ENCODE measurements around the gene C4BPB. TPM values are rescaled to one million over a fixed set of nuclear protein-coding genes. Genes with fewer than 3 reads are reported as not detected.
"Not testable (repeated sequence)": the region's sequence is repeated elsewhere in the genome, so short reads cannot be mapped to it uniquely, and the experiment has no call there.

The C4BPB gene, protein sequence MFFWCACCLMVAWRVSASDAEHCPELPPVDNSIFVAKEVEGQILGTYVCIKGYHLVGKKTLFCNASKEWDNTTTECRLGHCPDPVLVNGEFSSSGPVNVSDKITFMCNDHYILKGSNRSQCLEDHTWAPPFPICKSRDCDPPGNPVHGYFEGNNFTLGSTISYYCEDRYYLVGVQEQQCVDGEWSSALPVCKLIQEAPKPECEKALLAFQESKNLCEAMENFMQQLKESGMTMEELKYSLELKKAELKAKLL
- 0.29 TPM in 1 of 2 replicates, not detected in the other for total RNA-seq (2014; rRNA removed; shearing (Covaris generic))

DNA sequence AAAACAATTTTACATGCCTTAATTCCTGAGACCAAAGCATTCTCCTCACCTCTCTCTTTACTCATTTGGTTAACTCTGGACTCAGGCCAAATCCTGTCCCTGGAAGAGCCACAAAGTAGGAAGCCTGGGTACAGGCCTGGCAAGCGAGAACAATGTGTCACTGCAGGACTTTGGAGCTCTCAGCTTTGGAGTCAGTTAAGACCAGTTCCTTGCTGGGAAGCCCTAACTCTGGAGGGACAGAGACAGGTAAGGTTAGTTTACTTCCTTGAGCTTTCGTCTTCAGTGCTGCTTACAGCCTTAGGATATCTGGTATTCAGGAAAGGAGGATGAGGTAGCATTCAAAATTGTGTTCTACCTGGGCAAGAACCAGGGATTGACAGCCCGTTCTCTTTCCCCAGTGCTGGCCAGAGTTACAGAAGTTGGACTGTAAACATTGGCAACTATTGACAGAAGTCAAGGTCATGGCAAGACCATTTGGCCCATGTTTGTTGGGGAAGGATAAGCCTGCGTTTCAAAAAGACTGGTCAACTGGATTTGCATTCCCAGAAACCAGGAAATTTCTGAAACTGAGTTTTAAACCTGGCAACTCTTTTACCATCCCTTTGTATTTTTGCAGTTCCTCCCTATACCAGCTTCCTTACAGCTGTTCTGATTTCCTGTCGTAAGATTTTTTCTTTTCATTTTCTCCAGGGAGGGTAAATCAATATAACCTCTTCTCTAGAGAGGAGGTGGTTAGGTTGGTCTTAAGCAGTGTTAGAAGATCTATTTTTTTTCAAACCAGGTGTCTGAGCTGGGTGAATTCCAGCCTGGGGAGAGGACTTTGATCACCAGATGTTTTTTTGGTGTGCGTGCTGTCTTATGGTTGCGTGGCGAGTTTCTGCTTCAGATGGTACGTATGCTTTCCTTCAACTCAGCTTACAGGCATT is at the start of gene C4BPB:
Gene C4BPB (plus strand): TSS at position 160 of the 926 bp plus-strand sequence. CDS start 672 bp downstream, at position 832.
- peak; percentile 40 for DNase-seq (ENCODE audit: low read depth)

DNA sequence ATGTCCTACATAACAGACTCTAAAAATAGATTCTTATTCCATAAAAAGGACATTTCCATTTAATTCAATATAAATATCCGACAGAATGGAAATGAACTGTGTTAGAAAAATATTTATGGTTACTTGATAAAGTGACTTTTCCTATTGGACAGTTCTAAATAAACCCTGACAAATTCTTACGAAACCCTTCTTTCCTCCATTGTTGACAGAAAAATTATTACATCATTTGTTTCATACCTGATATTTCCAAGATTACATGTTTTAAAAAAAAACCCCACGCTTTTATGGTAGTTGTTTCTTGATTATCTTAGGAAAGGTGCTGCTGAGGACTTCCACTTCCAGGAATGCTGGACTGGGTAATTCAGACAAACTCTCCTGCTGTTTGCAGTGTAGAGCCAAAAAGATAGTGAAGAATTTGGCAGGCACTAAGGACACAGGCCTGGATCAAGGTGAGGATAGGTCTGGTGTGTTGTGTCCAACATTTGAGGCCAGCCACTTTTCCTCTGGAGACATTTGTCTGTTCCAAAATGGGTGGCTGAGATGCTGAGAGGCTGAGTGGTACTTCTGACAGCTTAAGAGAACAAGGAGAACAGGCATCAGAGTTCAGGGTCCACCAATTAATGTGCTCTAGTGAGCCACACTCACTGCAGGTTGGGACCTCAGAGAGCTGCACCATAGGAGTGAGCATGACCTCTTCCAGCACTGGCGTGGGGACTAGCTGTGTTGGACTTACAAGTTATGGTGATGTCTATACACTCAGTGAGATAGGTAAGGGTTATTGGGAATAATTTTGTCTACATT is 49.1 kb upstream of the C4BPB start:
- no peak for DNase-seq (ENCODE audit: low read depth)

DNA sequence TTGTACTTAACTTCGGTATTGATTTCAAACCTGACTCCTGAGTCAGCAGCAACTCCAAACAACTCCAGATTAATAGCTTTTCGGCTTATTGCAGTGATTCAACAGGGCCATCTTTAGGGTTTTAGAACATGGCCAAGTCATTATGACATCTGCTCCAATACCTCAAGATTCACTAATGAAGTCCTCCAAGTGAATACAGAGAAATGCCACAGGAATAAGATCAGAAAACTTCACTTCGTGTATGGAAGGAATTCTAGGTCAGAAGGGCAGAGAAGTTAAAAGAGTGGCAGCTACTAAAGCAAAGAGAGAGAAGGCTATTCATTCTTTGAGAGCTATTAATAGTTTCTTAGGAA is 48.5 kb upstream of the C4BPB start:
- DNase-seq (ENCODE audit: low read depth): no peak

DNA sequence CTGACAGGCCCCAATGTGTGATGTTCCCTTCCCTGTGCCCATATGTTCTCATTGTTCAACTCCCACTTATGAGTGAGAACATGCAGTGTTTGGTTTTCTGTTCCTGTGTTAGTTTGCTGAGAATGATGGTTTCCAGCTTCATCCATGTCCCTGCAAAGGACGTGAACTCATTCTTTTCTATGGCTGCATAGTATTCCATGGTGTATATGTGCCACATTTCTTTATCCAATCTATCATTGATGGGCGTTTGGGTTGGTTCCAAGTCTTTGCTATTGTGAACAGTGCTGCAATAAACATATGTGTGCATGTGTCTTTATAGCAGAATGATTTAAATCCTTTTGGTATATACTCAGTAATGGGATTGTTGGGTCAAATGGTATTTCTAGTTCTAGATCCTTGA is 47.3 kb upstream of the C4BPB start:
- DNase-seq (ENCODE audit: low read depth): not testable (repeated sequence)

DNA sequence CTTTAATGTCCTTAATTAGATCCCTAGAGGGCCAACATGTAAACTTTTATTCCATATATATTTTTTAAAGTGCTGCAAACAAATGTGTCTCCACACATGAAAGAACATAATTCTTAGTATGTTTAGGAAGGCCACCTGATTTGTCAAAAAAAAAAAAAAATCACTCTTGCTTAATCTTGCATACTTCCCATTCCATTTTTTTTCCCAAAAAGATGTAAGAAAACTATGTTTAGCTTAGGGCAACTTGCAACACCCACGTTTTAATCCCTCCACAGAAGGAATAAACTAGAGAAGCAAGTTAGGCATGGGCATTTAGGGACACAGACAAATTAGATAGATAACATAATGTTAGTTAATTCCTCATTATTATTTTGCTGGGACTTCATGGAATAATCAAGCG is 43.2 kb upstream of the C4BPB start:
- DNase-seq (ENCODE audit: low read depth): no peak

DNA sequence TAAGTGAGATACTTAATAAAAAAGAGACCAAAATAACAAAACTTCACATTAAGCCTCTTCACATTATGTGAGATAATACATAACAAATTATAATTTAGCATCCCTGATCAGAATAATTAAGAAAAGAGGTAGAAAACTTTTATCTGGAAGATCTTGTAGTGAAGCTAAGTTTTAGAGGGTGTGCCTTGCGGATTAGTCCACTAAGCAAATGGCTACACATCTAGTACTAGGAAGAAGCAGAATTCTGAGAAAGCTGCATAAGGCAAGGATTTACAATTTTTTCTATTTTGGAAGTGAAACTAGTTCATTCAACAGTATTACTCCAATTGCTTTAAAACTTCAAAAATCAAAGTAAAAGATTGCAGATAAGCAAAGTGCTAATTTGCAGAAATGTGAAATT is 41.2 kb upstream of the C4BPB start:
- no peak for DNase-seq (ENCODE audit: low read depth)

DNA sequence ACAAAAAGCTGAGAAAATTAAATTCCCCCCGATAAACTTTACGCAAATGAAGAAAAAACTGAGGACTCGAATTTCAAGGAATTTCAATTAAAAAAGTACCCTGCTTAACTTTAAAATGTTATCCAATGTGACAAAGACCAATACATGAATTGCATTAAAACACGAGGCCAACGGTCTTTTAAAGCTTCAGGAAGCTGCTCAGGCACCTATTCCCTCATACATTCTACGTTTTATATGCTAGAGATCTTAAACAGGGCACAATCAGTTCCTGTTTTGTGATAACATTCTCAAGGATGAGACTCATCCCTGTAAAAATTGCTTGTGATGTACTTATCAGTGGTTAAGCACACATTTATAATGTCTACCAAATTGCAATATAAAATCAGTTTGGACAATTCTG is 40.6 kb upstream of the C4BPB start:
- no peak for DNase-seq (ENCODE audit: low read depth)

DNA sequence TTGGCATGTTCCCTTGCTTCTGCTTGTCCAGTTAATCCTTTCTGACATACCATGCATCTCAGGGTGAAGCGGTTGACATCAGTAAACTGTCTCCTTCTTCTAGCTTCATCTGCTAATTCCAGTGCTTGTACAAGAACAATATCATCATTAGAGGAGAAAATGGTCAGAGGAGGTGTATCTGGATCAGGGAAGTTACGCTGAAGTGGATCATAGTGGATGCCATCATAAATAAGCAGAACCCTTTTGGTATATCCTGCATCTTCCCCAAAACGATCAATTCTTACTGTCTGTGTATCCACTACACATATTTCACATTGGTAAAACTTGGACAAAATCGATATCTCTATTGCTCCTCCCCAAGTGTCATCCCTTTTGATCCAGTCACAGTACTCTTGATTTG is 39.6 kb upstream of the C4BPB start:
- no peak for DNase-seq (ENCODE audit: low read depth)

DNA sequence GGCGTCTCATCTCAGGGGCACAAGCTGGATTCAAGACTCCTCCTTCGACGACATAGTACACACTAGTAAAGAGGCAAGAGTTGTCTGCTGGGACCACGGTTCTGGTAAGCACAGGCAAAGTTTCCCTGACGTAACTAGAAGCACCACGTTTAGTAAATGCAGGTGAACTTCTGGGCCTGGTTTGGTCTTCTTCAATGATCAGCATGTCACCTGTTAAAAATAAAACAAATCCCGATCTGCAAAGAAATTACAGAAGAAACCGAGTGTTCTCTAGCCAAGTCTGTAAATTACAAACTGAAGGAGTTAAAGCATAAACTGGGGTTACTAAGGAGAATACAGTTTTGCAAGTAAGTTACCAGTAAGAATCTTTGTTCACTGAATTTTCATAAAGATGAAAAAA is 39.1 kb upstream of the C4BPB start:
- DNase-seq (ENCODE audit: low read depth): no peak

DNA sequence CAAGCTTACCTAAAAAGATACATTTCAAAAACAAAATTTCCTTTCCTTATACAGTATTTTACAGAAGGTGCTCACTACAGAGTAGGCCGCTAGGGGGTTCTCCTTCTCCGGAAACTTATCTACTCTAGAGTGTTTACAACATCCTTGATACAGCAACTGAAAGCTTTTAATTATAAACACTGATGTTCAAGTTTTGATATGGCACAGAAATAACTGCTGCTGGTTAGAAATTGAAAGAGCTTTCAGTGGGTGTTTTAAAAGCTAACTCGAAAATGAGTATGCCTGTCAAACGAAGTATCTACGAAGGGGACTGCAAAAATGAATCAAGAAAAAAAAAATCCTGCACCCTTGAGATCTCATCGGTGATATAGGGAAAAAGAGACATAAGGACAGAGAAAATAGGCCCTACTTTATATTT is 38.7 kb upstream of the C4BPB start:
- DNase-seq (ENCODE audit: low read depth): peak; percentile 37

DNA sequence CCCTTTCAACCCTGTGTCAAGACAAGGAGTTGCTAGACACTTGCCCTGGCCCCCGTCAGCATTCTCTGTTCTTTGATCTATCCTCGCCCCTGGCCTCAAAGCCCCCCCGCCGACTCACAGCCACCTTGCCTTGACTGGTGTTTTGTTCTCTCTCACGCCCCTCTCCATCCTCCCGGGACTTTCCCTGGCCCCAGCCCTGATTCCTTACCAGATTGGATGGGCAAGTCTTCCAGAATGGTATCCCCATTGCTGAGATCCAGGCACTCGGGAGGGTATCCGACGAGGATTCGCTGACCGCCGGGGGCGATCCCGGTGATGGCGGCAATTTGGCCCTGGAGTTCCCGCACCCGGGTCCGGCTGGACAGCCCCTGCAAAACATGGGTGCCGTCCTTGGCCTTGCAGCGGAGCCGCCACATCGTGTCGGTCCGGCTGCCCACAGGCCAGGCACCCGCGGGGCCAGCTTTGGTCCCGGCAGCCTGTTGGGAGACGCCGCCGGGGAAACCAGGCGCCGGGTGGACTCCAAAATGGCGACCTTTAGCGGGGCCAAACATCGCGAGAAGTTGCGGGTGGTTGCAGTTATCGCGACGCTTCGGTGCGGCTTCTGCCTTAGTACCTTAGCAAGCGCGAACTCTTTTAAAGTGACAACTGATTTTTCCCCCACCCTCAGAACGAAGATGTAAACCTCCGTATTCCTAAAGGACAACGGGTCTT is 38.0 kb upstream of the C4BPB start:
- DNase-seq (ENCODE audit: low read depth): peak; percentile 93

DNA sequence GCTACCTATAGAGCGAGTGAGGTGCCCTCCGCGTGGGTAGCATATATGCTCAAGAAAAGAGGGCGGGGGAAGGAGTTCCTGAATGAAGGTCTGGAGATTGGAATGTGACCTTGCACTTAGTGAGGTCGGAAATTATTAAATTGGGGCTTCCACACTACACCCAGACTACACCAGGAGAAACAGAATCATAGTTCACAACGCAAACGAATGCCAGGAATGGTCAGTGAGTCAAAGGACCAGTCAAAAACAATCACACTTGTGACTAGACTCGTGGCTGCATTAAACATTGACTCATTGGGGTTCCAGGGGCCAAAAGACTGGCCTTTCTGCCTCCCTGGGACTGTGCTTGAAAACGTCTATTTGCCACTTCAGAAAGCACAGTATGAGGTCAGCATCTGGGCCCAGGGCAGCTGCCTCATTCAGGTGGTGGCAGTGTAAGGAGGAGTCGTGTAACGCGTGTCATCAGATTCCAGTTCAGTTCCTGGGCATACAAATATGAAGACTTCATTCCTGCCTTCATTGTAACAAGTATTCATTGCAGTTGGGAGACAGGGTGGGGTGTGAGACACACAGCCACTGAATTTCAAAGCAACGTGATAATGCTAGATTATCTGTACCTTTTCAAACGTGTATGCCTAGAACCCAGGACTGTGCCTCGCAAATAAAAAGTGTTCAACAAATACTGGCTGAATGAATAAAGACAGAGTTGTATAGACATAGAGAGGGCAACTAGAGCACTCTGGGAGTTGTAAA is 37.3 kb upstream of the C4BPB start, which contains the start of gene YOD1:
Gene YOD1 (minus strand): TSS at position 18 of the 753 bp plus-strand sequence. CDS start 178 bp downstream, outside the sequence.
- DNase-seq (ENCODE audit: low read depth): peak; percentile 74

DNA sequence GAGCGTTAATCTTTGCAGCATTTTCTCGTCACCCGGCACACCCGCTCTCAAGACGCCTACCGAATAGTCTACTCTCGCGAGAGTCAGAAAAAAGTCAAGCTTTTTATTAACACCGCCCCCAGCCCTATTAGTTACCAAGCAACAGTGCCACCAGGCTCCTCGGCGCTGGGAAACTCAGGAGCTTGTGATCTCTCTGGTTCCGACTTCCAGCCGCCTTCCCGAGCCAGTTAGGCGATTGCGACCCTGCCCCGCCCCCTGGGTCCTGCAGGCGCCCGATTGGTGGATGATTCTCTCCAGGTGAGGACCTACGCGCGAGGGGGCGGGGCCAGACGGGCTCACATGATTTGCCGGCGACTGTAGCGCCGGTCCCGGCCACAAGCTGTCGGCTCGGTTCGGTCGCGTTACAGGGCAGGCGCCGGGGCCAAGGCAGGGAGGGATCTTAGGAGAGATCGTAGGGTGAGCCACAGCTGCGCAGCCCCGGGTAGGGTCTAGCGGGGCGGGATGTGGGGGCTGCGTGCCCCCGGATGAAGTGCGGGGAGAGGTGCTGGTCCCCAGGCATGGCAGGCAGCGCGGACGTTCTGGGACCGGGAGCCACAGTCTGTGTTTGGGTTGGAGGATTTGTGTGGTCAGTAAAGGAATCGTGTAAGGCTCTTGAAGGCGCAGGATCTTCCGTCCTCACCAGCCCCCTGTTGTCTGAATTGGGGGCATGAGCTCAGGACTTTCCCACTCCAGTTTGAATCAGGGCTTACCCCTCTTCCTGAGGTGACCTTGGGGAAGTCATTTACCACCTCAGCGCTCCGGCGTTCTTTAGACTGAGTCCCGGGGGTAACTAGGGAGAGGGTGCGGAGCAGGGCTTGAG is 35.5 kb upstream of the C4BPB start, which contains the start of gene PFKFB2:
Gene PFKFB2 (plus strand): TSS at position 365 of the 859 bp plus-strand sequence. CDS start 1,443 bp downstream, outside the sequence.
- peak; percentile 95 for DNase-seq (ENCODE audit: low read depth)

DNA sequence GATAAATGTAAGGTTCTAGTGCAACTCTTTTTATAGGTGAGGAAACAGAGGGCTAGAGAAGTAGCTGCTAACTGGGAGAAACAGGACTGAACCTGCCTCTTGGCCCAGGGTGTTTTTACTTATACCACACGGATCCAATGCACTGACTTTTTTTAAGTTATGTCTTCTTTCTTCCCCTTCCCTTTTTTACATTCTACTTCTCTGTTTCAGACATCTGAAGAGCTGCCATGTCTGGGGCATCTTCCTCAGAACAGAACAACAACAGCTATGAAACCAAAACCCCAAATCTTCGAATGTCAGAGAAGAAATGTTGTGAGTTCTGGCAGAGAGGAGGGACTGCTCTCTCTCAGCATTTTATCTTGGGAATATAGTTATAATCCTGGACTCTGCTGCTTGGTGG is 34.2 kb upstream of the C4BPB start:
- DNase-seq (ENCODE audit: low read depth): no peak

DNA sequence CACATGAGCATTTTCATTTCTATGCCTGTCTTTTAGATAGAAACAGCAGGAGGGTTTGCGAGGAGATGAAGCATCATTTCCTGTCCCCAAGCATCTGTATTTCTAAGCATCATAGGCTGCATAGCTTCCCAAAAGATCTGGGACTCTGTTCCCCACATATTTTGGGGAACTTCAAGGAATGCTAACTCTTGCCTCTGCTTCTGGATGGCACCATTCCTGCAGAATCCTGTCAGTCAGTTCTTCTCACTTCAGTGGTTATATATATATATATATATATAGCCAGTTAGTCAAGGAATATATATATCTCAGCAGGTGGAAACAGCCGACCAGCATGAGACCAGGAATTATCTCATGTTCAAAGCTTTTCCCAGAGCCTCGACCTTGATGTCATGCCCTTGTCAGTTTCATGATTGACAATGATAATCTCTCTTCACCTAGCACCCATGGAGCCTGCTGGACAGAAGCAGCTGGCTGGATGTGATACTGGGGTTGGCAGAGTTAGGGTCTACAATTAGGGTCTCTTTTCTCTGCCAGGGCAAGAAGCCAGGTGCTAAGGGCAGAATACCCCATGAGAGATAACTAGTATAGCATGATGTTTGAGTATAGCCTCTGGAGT is 33.2 kb upstream of the C4BPB start:
- DNase-seq (ENCODE audit: low read depth): no peak

DNA sequence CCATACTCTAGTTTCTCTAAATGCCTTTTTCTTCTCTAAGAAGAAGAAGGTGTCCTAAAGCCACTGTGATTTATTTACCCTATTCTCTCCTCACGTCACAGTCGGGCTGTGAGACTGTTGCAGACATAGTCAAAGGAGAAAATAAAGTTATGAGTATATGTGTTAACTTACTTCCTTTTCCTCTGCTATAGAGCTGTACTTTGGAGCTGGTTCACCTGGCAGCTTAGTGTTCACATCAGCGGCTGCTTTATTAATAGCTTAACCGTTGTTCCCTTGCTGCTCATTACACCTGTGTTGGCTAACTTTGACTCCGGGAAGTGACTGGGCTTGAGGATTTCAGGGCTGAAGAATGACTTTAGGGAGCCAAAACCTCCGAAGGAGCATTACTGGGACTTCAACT is 32.0 kb upstream of the C4BPB start:
- DNase-seq (ENCODE audit: low read depth): no peak

DNA sequence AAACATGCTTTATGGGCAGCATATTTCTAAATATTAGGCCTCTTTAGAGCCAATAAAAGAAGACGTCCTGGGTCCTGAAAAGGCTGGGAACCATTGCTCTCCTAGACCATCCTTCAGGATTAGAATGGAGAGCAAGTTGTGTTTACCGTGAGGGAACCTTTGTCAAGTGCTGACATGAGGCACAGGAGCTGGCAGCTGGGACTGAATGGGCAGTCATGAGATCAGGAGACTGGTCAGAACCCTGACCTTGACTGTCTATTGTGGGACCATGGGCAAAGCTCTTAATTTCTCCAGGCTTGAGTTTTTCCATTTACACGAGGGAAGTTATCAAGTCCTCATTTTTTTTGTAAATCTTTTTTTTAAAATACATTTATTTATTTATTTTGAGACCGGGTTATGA is 30.4 kb upstream of the C4BPB start:
- DNase-seq (ENCODE audit: low read depth): no peak

DNA sequence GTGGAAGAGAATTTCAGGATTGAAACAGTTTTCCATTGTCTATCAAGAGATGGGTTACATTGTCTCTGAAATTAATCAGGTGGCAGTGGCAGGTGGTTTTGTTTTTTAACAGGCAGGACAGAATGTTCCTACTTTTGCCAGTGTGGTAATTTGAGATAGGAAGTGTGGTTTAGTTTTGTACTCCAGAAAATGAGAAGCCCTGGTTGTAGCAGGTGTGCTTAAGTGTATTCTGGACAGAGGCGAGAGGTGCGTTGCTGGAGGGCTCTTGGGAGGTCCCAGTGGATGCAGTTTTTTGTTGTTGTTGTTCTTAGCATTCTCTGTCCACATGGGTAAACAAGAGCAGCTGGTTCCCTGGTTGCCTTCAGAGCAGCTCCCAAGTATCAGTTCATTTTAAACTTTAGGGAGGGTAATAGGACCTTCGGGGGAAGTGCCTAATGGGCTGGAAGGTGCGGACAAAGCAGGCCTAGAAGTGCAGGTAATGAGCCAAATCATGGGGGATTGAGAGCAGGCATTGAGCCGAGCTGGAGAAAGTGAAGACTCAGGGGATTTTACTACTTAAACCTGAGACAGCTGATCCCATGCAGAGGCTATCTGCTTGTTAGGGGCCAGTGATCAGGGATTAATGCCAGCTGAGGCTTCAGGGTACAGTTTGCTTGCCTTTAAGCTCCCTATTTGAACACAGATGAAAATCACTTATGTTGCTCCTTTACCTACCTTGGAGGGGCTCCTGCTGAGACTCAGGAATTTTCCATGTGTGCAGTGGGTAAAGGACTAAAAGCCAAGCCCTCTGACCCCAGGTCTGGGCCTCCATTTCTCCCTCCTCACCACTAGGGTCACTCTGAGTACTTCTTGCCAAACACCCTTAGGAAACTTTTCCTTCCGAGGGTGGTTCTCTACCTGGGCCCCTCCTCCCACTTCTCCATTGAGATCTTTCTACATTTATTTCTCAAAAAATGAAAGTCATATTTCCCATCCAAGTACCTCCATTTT is 29.5 kb upstream of the C4BPB start:
- no peak for DNase-seq (ENCODE audit: low read depth)

Data from Daoy (cell line).